ENCODE measurements around the gene C22orf31.

- TF ChIP-seq, protein P1, sequence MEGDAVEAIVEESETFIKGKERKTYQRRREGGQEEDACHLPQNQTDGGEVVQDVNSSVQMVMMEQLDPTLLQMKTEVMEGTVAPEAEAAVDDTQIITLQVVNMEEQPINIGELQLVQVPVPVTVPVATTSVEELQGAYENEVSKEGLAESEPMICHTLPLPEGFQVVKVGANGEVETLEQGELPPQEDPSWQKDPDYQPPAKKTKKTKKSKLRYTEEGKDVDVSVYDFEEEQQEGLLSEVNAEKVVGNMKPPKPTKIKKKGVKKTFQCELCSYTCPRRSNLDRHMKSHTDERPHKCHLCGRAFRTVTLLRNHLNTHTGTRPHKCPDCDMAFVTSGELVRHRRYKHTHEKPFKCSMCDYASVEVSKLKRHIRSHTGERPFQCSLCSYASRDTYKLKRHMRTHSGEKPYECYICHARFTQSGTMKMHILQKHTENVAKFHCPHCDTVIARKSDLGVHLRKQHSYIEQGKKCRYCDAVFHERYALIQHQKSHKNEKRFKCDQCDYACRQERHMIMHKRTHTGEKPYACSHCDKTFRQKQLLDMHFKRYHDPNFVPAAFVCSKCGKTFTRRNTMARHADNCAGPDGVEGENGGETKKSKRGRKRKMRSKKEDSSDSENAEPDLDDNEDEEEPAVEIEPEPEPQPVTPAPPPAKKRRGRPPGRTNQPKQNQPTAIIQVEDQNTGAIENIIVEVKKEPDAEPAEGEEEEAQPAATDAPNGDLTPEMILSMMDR (conservative IDR thresholded peaks at IDR 0.05): no peak
- no peak for TF ChIP-seq ZFX (IDR thresholded peaks at IDR 0.05)
Observed at GRCh38 chr22:29012952-29013351, 48.7 kb downstream of the C22orf31 start.
